AG04450 (cell line): ENCODE results near the gene NTNG1. TPM values are rescaled to one million over a fixed set of nuclear protein-coding genes. Genes with fewer than 3 reads are reported as not detected.

Experiments used
- CTCF ChIA-PET: fragments of 300-600, 350-600 bp; formaldehyde crosslinking; extraction: SDS; loops from one replicate; lab custom pipeline; 2022; ENCODE audit warnings: antibody characterized with exemption, inconsistent platforms; lab: Charles Lee
- POLR2A ChIA-PET: fragments of 350-600 bp; formaldehyde crosslinking; extraction: SDS; loops from one replicate; lab custom pipeline; 2021; ENCODE audit warnings: antibody characterized with exemption, inconsistent platforms; lab: Yijun Ruan, JAX
- DNase-seq: peaks from one replicate; pipeline ENCODE4 v3.0.0-alpha.2; 2011; ENCODE audit warnings: low read depth, low spot score
- H3K27ac ChIP-seq: one replicate; pipeline ENCODE4 v1.5.1; 2012; ENCODE audit warnings: low read depth, low read length, control low read depth
- H3K27me3 ChIP-seq: one replicate; pipeline ENCODE4 v1.6.0; 2012; ENCODE audit warnings: low read length; ENCODE audit not compliant: control insufficient read depth, insufficient read depth
- H3K4me3 ChIP-seq: 2 replicates; pipeline ENCODE4 v1.5.1; 2011; ENCODE audit warnings: mild to moderate bottlenecking, low read depth, low read length, control low read depth
- H3K9me3 ChIP-seq: 2 replicates; pipeline ENCODE4 v1.5.1; 2012; ENCODE audit warnings: low read length; ENCODE audit not compliant: control insufficient read depth, insufficient read depth
- polyA plus RNA-seq: library from polyadenylated mRNA; depleted of rRNA; stranded (reverse); fragments of >200 nt; gene quantifications from 2 replicates; pipeline ENCODE4 v1.2.3, GENCODE V29; 2011
- TF ChIP-seq, protein P1 (sequence below): IDR thresholded peaks from 2 replicates; pipeline ENCODE4 v1.5.1; 2011; ENCODE audit warnings: low read depth, low read length, control low read depth, inconsistent platforms

Gene NTNG1
- polyA plus RNA-seq, 1 experiment, result 0.32 TPM

DNA sequence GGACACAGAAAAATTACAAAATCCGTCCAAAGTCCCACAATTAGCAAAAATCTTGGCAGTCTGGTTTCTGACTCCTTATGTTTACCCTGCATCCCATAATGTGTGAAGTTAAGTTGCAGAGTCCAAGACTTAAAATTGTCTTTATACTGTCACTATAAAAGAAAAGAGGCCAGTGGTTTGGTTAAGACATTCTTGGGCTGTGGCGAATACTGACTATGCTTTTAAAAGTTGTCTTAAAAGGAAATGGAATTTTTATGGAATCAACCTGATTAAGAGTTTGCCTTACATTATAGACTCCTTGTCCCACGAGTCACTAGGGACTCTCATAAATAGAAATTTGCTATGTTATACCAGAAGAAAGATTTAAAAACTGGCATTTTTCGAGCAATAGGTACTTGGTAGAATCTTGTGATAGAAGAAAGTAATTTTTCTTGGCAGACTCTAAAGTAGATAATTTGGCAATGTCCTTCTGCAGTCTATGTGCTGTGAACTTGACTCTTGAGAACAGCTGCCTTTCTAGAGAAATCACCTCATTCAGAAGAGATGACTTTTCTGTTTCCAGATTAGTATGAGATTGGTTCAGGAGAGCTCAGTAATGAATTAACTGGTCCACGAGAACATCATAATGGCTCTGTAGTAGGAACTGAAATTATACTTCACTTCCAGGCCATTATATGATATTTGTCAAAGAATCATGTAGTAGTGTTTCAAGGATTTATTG is 31.8 kb downstream of the NTNG1 start:
- no peaks in the 10 kb centered on the region for H3K27me3 ChIP-seq
- TF ChIP-seq, protein P1, sequence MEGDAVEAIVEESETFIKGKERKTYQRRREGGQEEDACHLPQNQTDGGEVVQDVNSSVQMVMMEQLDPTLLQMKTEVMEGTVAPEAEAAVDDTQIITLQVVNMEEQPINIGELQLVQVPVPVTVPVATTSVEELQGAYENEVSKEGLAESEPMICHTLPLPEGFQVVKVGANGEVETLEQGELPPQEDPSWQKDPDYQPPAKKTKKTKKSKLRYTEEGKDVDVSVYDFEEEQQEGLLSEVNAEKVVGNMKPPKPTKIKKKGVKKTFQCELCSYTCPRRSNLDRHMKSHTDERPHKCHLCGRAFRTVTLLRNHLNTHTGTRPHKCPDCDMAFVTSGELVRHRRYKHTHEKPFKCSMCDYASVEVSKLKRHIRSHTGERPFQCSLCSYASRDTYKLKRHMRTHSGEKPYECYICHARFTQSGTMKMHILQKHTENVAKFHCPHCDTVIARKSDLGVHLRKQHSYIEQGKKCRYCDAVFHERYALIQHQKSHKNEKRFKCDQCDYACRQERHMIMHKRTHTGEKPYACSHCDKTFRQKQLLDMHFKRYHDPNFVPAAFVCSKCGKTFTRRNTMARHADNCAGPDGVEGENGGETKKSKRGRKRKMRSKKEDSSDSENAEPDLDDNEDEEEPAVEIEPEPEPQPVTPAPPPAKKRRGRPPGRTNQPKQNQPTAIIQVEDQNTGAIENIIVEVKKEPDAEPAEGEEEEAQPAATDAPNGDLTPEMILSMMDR, result no peak
- no peaks in the 10 kb centered on the region for H3K9me3 ChIP-seq
- CTCF ChIA-PET, result no interaction called here
- no peak for DNase-seq
- POLR2A ChIA-PET, result no interaction called here
- H3K4me3 ChIP-seq, result no peak overlapping the region
- no peak overlapping the region for H3K27ac ChIP-seq

GRCh38 chr1:107175102-107175909 is 34.5 kb downstream of the NTNG1 start:
- H3K9me3 ChIP-seq, result no peaks in the 10 kb centered on the region
- H3K27ac ChIP-seq, result no peak overlapping the region
- H3K4me3 ChIP-seq, result no peak overlapping the region
- ChIA-PET POLR2A (no interaction called here), CTCF (interaction anchor here (1.0 kb wide), 1 partner anchor 33 kb away, joined by 4 read pairs; no protein-coding TSS in a partner anchor)
- TF ChIP-seq, protein P1, result no peak
- no peak for DNase-seq
- no peaks in the 10 kb centered on the region for H3K27me3 ChIP-seq

DNA sequence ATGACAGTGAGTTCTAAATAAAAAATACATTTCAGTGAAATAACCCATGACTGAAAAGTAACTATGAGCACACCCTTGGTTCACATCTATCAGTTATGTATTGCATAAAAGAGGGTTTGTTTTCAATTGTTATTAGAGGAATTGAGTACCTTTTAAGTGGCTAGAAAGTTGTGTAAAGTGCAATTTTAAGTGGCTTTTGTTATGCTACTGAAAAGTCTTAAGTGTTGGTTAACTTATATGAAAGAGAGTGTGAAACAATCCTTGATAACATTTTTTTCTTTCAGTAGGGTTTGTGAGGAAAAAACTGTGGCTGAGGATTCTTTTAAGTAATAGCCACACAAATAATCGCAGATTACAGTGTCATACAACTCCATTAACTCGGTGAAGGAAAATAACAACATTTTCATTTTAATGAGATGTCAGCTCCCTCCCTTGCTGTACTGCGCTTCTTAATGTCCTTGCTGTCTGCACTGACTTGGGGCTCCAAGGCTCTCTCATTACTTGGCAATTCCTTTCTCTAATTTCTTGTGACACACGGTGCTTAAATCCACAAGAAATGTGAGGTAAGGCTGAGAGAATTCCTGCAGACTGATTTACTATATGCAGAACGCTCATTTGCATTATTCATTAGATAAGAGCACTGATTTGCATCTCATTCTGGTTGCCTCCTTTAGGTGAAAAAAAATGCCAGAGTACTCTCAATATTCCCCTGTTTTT is 40.6 kb downstream of the NTNG1 start:
- DNase-seq, result no peak

GRCh38 chr1:107183011-107183410 is 42.2 kb downstream of the NTNG1 start:
- TF ChIP-seq, protein P1, result no peak
- DNase-seq, result no peak
- no peak overlapping the region for H3K27ac ChIP-seq
- no peaks in the 10 kb centered on the region for H3K27me3 ChIP-seq
- ChIA-PET POLR2A (no interaction called here), CTCF (no interaction called here)
- no peaks in the 10 kb centered on the region for H3K9me3 ChIP-seq
- no peak overlapping the region for H3K4me3 ChIP-seq

More for the DNA sequence above, 40.6 kb downstream of the NTNG1 start:
- no peaks in the 10 kb centered on the region for H3K9me3 ChIP-seq
- H3K27me3 ChIP-seq, result no peaks in the 10 kb centered on the region
- TF ChIP-seq, protein P1, result no peak
- CTCF ChIA-PET, result no interaction called here
- H3K27ac ChIP-seq, result no peak overlapping the region
- POLR2A ChIA-PET, result no interaction called here
- no peak overlapping the region for H3K4me3 ChIP-seq
